Parathyroid adenoma (tissue), 2 donors: ENCODE data around the gene ADGRA3.

Source experiments
- H2AFZ ChIP-seq: fragments of 300-600 bp; sonication (generic); one replicate; pipeline ENCODE4 v1.7.0; 2017; ENCODE audit warnings: antibody characterized with exemption, mild to moderate bottlenecking
- H3K27ac ChIP-seq: fragments of 300-600 bp; sonication (generic); one replicate; pipeline ENCODE4 v1.7.0; 2017
- H3K27me3 ChIP-seq: fragments of 300-600 bp; sonication (generic); one replicate; pipeline ENCODE4 v1.7.0; 2017; ENCODE audit warnings: low read length; ENCODE audit not compliant: control insufficient read depth, insufficient read depth
- H3K36me3 ChIP-seq: fragments of 300-600 bp; sonication (generic); one replicate; pipeline ENCODE4 v1.7.0; 2017; ENCODE audit warnings: low read length; ENCODE audit not compliant: control insufficient read depth, insufficient read depth
- H3K4me1 ChIP-seq: fragments of 300-600 bp; sonication (generic); one replicate; pipeline ENCODE4 v1.7.0; 2017; ENCODE audit warnings: control low read depth
- H3K4me2 ChIP-seq: fragments of 300-600 bp; sonication (generic); one replicate; pipeline ENCODE4 v1.7.0; 2017; ENCODE audit warnings: low read length
- H3K4me3 ChIP-seq: fragments of 300-600 bp; sonication (generic); one replicate; pipeline ENCODE4 v1.7.0; 2017; ENCODE audit warnings: low read depth, low read length
- H3K79me2 ChIP-seq: fragments of 300-600 bp; sonication (generic); one replicate; pipeline ENCODE4 v1.7.0; 2017; ENCODE audit warnings: control low read depth
- H3K9ac ChIP-seq: fragments of 300-600 bp; sonication (generic); one replicate; pipeline ENCODE4 v1.7.0; 2017; ENCODE audit warnings: mild to moderate bottlenecking
- H3K9me3 ChIP-seq: fragments of 300-600 bp; sonication (generic); one replicate; pipeline ENCODE4 v1.7.0; 2017; ENCODE audit warnings: low read length; ENCODE audit not compliant: control insufficient read depth
- CTCF ChIP-seq: fragments of 300-600 bp; sonication (generic); IDR thresholded peaks from one replicate; pipeline ENCODE4 v1.7.0; 2017; ENCODE audit warnings: antibody characterized with exemption, mild to moderate bottlenecking
- donor health status: primary hyperparathyroidism.

Gene ADGRA3

GRCh38 chr4:22515888-22516541, at the start of gene ADGRA3:
Gene ADGRA3, minus strand, starts transcription at chr4:22516066. Its CDS starts 282 bp downstream, at chr4:22515784.
- Histone ChIP-seq H3K27ac (peak within 1 kb of the TSS; percentile 62), H3K4me2 (peak within 1 kb of the TSS; percentile 92), H3K9ac (no peak within 1 kb of the TSS), H3K79me2 (peaks cover 7% of the 10 kb centered on the region), H3K4me1 (no peaks in the 10 kb centered on the region), H2AFZ (peak within 1 kb of the TSS; percentile 90), H3K9me3 (no peaks in the 10 kb centered on the region), H3K4me3 (peak within 1 kb of the TSS; percentile 71), H3K27me3 (no peaks in the 10 kb centered on the region), H3K36me3 (no peaks in the 10 kb centered on the region)
- no peak for TF ChIP-seq CTCF

- Histone ChIP-seq H3K4me3 (no peak overlapping the region), H3K79me2 (no peaks in the 10 kb centered on the region), H3K36me3 (no peaks in the 10 kb centered on the region), H3K27ac (no peak overlapping the region), H3K9ac (no peak overlapping the region), H3K4me2 (no peak overlapping the region), H3K9me3 (no peaks in the 10 kb centered on the region), H3K27me3 (no peaks in the 10 kb centered on the region), H2AFZ (no peak overlapping the region), H3K4me1 (no peaks in the 10 kb centered on the region)
- no peak for TF ChIP-seq CTCF
Measured at GRCh38 chr4:22556495-22556894, 40.6 kb upstream of the ADGRA3 start.

- Histone ChIP-seq H3K27me3 (no peaks in the 10 kb centered on the region), H3K27ac (no peak overlapping the region), H3K36me3 (no peaks in the 10 kb centered on the region), H3K79me2 (no peaks in the 10 kb centered on the region), H3K9ac (no peak overlapping the region), H3K9me3 (no peaks in the 10 kb centered on the region), H3K4me2 (no peak overlapping the region), H3K4me3 (no peak overlapping the region), H3K4me1 (no peaks in the 10 kb centered on the region), H2AFZ (no peak overlapping the region)
- TF ChIP-seq CTCF, result no peak
Measured at GRCh38 chr4:22554670-22555069, 38.8 kb upstream of the ADGRA3 start.

DNA sequence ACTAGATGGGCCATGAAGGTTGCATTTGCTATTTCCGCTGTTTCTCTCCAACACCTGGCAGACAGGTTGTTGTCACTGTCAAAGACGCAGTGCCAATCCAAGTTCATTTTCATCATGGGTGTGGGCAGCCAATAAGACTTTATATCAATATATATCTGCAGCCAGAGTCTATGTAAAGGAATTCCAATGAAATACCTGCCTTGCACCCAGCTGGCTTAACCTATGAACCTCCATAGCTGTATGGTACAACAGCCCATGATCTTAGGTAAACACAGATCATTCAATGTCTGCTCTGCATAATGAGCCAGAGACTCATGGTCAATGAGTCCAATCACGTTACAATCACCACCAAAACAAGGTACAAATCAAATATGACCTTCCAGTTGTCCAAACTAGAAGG, 37.7 kb upstream of the ADGRA3 start:
- no peak overlapping the region for H3K4me2 ChIP-seq
- H3K4me3 ChIP-seq, result no peak overlapping the region
- H3K4me1 ChIP-seq, result no peaks in the 10 kb centered on the region
- no peaks in the 10 kb centered on the region for H3K36me3 ChIP-seq
- H3K27ac ChIP-seq, result no peak overlapping the region
- H3K79me2 ChIP-seq, result no peaks in the 10 kb centered on the region
- no peaks in the 10 kb centered on the region for H3K9me3 ChIP-seq
- no peak overlapping the region for H2AFZ ChIP-seq
- no peaks in the 10 kb centered on the region for H3K27me3 ChIP-seq
- TF ChIP-seq CTCF, result no peak
- no peak overlapping the region for H3K9ac ChIP-seq

GRCh38 chr4:22552812-22553211, 36.9 kb upstream of the ADGRA3 start:
- Histone ChIP-seq H3K4me1 (no peaks in the 10 kb centered on the region), H2AFZ (no peak overlapping the region), H3K4me3 (no peak overlapping the region), H3K9me3 (no peaks in the 10 kb centered on the region), H3K27me3 (no peaks in the 10 kb centered on the region), H3K27ac (no peak overlapping the region), H3K4me2 (no peak overlapping the region), H3K9ac (no peak overlapping the region), H3K79me2 (no peaks in the 10 kb centered on the region), H3K36me3 (no peaks in the 10 kb centered on the region)
- TF ChIP-seq CTCF, result no peak
